HG03439 (cell line): ENCODE data around the gene PPM1E.
"Not testable (repeated sequence)": the region's sequence is repeated elsewhere in the genome, so short reads cannot be mapped to it uniquely, and the experiment has no call there.

Experiments used
- ATAC-seq: cut with Tn5 transposase; IDR thresholded peaks from one replicate; pipeline ENCODE4 v1.9.1; 2021; ENCODE audit warnings: mild to moderate bottlenecking, moderate library complexity; ENCODE audit not compliant: unreplicated experiment

Gene PPM1E

GRCh38 chr17:58755577-58756245, at the start of gene PPM1E:
PPM1E (plus strand) TSS chr17:58755854.
- no peak for ATAC-seq

GRCh38 chr17:58706351-58707140, 49.1 kb upstream of the PPM1E start:
- no peak for ATAC-seq

GRCh38 chr17:58710948-58711552, 44.6 kb upstream of the PPM1E start:
- no peak for ATAC-seq

GRCh38 chr17:58722274-58722673, 33.4 kb upstream of the PPM1E start:
- ATAC-seq, result no peak

GRCh38 chr17:58722696-58723095, 33.0 kb upstream of the PPM1E start:
- ATAC-seq, result no peak

- ATAC-seq, result no peak
Measured at GRCh38 chr17:58728798-58729197, 26.9 kb upstream of the PPM1E start.

- ATAC-seq, result no peak
Measured at GRCh38 chr17:58730937-58731336, 24.7 kb upstream of the PPM1E start.

- ATAC-seq, result no peak
Measured at GRCh38 chr17:58734040-58734439, 21.6 kb upstream of the PPM1E start.

- ATAC-seq, result no peak
Measured at GRCh38 chr17:58734811-58735210, 20.8 kb upstream of the PPM1E start.

- no peak for ATAC-seq
Measured at GRCh38 chr17:58741121-58741625, 14.5 kb upstream of the PPM1E start.

GRCh38 chr17:58747674-58748073, 8.0 kb upstream of the PPM1E start:
- no peak for ATAC-seq

GRCh38 chr17:58749627-58750026, 6.0 kb upstream of the PPM1E start:
- ATAC-seq, result not testable (repeated sequence)

GRCh38 chr17:58753026-58753425, 2.6 kb upstream of the PPM1E start:
- ATAC-seq, result no peak

GRCh38 chr17:58755269-58755576, 431 bp upstream of the PPM1E start:
- no peak for ATAC-seq

GRCh38 chr17:58756246-58757161, 850 bp downstream of the PPM1E start:
- ATAC-seq, result no peak

GRCh38 chr17:58757162-58757613, 1.5 kb downstream of the PPM1E start:
- no peak for ATAC-seq

GRCh38 chr17:58758890-58759289, 3.2 kb downstream of the PPM1E start:
- no peak for ATAC-seq

GRCh38 chr17:58759522-58759921, 3.9 kb downstream of the PPM1E start:
- no peak for ATAC-seq

GRCh38 chr17:58760248-58760647, 4.6 kb downstream of the PPM1E start:
- no peak for ATAC-seq

GRCh38 chr17:58763263-58763662, 7.6 kb downstream of the PPM1E start:
- ATAC-seq, result no peak

- ATAC-seq, result no peak
Measured at GRCh38 chr17:58764373-58764772, 8.7 kb downstream of the PPM1E start.
